ENCODE results near the gene YIPF3. TPM values are rescaled to one million over a fixed set of nuclear protein-coding genes. Genes with fewer than 3 reads are reported as not detected.
"Not testable (repeated sequence)": the region's sequence is repeated elsewhere in the genome, so short reads cannot be mapped to it uniquely, and the experiment has no call there.

YIPF3 gene
- total and polyA plus RNA-seq, 2 experiments from 2014 or later, result 166 to 198 TPM

DNA sequence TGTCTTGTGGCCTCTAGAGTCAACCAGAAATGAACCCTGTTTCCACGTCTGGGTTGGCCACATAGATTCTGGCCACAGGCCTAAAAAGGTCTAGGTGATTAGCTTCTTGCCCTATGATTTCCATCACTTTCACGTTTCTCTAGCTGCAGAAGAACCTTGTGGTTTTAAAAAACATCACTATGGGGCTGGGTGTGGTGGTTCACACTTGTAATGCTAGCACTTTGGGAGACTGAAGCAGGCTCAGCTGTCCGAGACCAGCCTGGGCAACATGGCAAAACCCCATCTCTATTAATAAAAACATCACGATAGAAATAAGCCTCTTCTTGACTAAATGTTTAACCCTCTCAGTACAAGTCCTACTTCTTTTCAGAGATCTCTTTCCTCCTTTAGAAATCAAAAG lies 27.7 kb upstream of the YIPF3 start:
- H3K4me2 ChIP-seq, result no peak overlapping the region
- H3K4me1 ChIP-seq (ENCODE audit: insufficient read depth), result no peaks in the 10 kb centered on the region
- no peaks in the 10 kb centered on the region for H3K27me3 ChIP-seq
- no peak overlapping the region for H2AFZ ChIP-seq
- H3K36me3 ChIP-seq (replicated peaks; ENCODE audit: insufficient read depth, low read depth), result no peaks in the 10 kb centered on the region
- WGBS (ENCODE audit: low lambda C conversion rate, missing lambda C conversion rate), result 95% methylated on average over 4 of the region's 4 CpGs
- H4K20me1 ChIP-seq (ENCODE audit: insufficient read depth, poor library complexity, severe bottlenecking), result no peaks in the 10 kb centered on the region
- no peak overlapping the region for H3K4me3 ChIP-seq
- H3K79me2 ChIP-seq, result no peaks in the 10 kb centered on the region
- H3K9me2 ChIP-seq (replicated peaks; ENCODE audit: insufficient read depth), result no peaks in the 10 kb centered on the region
- TF ChIP-seq, protein P1, sequence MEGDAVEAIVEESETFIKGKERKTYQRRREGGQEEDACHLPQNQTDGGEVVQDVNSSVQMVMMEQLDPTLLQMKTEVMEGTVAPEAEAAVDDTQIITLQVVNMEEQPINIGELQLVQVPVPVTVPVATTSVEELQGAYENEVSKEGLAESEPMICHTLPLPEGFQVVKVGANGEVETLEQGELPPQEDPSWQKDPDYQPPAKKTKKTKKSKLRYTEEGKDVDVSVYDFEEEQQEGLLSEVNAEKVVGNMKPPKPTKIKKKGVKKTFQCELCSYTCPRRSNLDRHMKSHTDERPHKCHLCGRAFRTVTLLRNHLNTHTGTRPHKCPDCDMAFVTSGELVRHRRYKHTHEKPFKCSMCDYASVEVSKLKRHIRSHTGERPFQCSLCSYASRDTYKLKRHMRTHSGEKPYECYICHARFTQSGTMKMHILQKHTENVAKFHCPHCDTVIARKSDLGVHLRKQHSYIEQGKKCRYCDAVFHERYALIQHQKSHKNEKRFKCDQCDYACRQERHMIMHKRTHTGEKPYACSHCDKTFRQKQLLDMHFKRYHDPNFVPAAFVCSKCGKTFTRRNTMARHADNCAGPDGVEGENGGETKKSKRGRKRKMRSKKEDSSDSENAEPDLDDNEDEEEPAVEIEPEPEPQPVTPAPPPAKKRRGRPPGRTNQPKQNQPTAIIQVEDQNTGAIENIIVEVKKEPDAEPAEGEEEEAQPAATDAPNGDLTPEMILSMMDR (IDR thresholded peaks at IDR 0.05; ENCODE audit: poor library complexity), result no peak
- TF ChIP-seq EZH2 (IDR thresholded peaks at IDR 0.05; ENCODE audit: borderline replicate concordance) (no peak), EZH2phosphoT487 (IDR thresholded peaks at IDR 0.05; ENCODE audit: low read depth, severe bottlenecking, unreplicated experiment) (no peak)
- H3K27ac ChIP-seq, result no peak overlapping the region
- no peak for DNase-seq (ENCODE audit: low spot score)
- no peaks in the 10 kb centered on the region for H3K9me3 ChIP-seq (ENCODE audit: low read depth)

DNA sequence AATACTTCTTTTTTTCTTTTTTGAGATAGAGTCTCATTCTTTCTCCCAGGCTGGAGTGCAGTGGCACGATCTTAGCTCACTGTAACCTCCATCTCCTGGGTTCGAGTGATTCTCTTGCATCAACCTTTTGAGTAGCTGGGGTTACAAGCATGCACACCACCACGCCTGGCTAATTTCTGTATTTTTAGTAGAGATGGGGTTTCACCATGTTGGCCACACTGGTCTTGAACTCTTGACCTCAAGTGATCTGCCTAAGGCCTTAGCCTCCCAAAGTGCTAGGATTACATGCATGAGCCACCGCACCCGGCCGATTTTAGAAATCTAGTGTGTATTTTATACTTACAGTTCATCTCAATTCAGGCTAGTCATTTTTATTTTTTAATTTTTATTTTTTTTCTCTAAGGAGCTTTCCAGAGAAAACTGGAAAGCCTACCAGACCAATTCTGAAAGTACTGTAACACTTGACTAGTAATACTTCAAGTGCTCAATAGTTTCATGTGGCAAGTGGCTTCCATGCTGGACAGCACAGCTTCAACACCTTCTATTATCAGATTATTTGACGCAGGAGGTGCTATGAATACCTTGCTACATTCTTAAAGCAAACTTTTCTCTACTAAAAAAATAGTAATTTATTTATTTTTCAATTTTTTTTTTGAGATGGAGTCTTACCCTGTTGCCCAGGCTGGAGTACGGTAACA lies 25.2 kb upstream of the YIPF3 start:
- Histone ChIP-seq H3K27ac (no peak overlapping the region), H3K27me3 (no peaks in the 10 kb centered on the region), H3K4me2 (no peak overlapping the region), H3K4me1 (ENCODE audit: insufficient read depth) (no peaks in the 10 kb centered on the region), H3K4me3 (no peak overlapping the region), H2AFZ (no peak overlapping the region), H3K36me3 (replicated peaks; ENCODE audit: insufficient read depth, low read depth) (no peaks in the 10 kb centered on the region), H3K9me3 (ENCODE audit: low read depth) (no peaks in the 10 kb centered on the region), H3K79me2 (no peaks in the 10 kb centered on the region), H4K20me1 (ENCODE audit: insufficient read depth, poor library complexity, severe bottlenecking) (no peaks in the 10 kb centered on the region), H3K9me2 (replicated peaks; ENCODE audit: insufficient read depth) (no peaks in the 10 kb centered on the region)
- WGBS (ENCODE audit: low lambda C conversion rate, missing lambda C conversion rate), result 96% methylated on average over 8 of the region's 8 CpGs
- no peak for DNase-seq (ENCODE audit: low spot score)
- no peak for TF ChIP-seq EZH2phosphoT487 (IDR thresholded peaks at IDR 0.05; ENCODE audit: low read depth, severe bottlenecking, unreplicated experiment)
- no peak for TF ChIP-seq EZH2 (IDR thresholded peaks at IDR 0.05; ENCODE audit: borderline replicate concordance)
- TF ChIP-seq, protein P1 (IDR thresholded peaks at IDR 0.05; ENCODE audit: poor library complexity), result no peak

DNA sequence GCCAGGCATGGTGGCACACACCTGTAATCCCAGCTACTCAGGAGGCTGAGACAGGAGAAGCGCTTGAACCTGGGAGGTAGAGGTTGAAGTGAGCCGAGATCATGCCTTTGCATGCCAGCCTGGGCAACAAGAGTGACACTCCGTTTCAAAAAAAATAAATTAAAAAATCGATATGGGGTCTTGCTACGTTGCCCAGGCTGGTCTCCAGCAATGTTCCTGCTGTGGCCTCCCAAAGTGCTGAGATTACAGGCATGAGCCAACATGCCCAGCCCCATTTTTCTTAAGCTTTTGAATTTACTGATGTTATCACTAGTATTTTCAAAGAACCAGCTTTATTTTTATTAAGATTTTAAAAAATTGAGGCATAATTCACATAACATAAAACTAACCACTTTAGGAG lies 23.8 kb upstream of the YIPF3 start:
- no peaks in the 10 kb centered on the region for H3K9me3 ChIP-seq (ENCODE audit: low read depth)
- H3K9me2 ChIP-seq (replicated peaks; ENCODE audit: insufficient read depth), result no peaks in the 10 kb centered on the region
- no peak for DNase-seq (ENCODE audit: low spot score)
- H3K4me3 ChIP-seq, result no peak overlapping the region
- no peak overlapping the region for H3K4me2 ChIP-seq
- H3K79me2 ChIP-seq, result no peaks in the 10 kb centered on the region
- H2AFZ ChIP-seq, result no peak overlapping the region
- no peaks in the 10 kb centered on the region for H3K4me1 ChIP-seq (ENCODE audit: insufficient read depth)
- H3K27ac ChIP-seq, result no peak overlapping the region
- no peaks in the 10 kb centered on the region for H3K36me3 ChIP-seq (replicated peaks; ENCODE audit: insufficient read depth, low read depth)
- no peaks in the 10 kb centered on the region for H4K20me1 ChIP-seq (ENCODE audit: insufficient read depth, poor library complexity, severe bottlenecking)
- WGBS (ENCODE audit: low lambda C conversion rate, missing lambda C conversion rate), result 96% methylated on average over 5 of the region's 5 CpGs
- H3K27me3 ChIP-seq, result no peaks in the 10 kb centered on the region
- TF ChIP-seq EZH2phosphoT487 (IDR thresholded peaks at IDR 0.05; ENCODE audit: low read depth, severe bottlenecking, unreplicated experiment) (no peak), EZH2 (IDR thresholded peaks at IDR 0.05; ENCODE audit: borderline replicate concordance) (no peak)
- TF ChIP-seq, protein P1 (IDR thresholded peaks at IDR 0.05; ENCODE audit: poor library complexity), result no peak

DNA sequence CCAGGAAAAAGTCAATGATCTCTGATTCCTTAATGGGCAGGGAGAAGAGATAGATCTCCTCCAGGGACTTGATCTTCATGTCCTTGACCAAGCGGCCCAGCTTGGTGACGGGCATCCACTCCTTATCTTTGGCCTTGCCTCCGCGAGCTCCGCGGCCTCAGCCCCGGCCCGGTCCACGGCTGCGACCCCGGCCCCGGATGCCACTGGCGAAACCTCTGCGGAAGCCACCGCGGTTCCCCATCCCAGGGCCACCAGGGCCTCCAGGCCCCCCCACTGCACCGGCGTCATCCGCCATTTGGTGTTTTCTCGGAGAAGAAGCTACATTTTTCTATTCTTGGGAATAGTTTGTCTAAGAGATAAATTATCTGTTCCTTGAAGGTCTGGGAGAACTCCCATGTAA lies 22.7 kb upstream of the YIPF3 start:
- not testable (repeated sequence) for H3K4me1 ChIP-seq (ENCODE audit: insufficient read depth); H4K20me1 ChIP-seq (ENCODE audit: insufficient read depth, poor library complexity, severe bottlenecking); H3K4me2 ChIP-seq; H2AFZ ChIP-seq; DNase-seq (ENCODE audit: low spot score); H3K9me2 ChIP-seq (replicated peaks; ENCODE audit: insufficient read depth); H3K79me2 ChIP-seq; H3K4me3 ChIP-seq; H3K36me3 ChIP-seq (replicated peaks; ENCODE audit: insufficient read depth, low read depth); H3K27ac ChIP-seq; H3K9me3 ChIP-seq (ENCODE audit: low read depth); H3K27me3 ChIP-seq
- WGBS (ENCODE audit: low lambda C conversion rate, missing lambda C conversion rate), result 98% methylated on average over 20 of the region's 20 CpGs

DNA sequence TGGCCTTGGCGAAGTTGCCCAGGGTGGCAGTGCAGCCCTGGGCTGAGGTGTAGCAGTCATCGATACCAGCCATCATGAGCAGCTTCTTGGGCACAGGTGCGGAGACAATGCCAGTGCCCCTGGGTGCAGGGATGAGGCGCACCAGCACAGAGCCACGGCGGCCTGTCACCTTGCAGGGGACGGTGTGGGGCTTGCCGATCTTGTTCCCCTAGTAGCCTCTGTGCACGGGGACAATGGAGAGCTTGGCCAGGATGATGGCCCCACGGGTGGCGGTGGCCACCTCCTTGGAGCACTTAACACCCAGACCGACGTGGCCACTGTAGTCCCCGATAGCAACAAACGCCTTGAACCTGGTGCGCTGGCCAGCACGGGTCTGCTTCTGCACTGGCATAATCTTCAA lies 22.3 kb upstream of the YIPF3 start:
- DNase-seq (ENCODE audit: low spot score); H3K4me2 ChIP-seq; H3K4me3 ChIP-seq; H3K27me3 ChIP-seq; H3K9me2 ChIP-seq (replicated peaks; ENCODE audit: insufficient read depth); H3K9me3 ChIP-seq (ENCODE audit: low read depth); H4K20me1 ChIP-seq (ENCODE audit: insufficient read depth, poor library complexity, severe bottlenecking); H3K79me2 ChIP-seq; H3K4me1 ChIP-seq (ENCODE audit: insufficient read depth); H2AFZ ChIP-seq; H3K36me3 ChIP-seq (replicated peaks; ENCODE audit: insufficient read depth, low read depth); H3K27ac ChIP-seq: not testable (repeated sequence)
- WGBS (ENCODE audit: low lambda C conversion rate, missing lambda C conversion rate), result over 99% methylated on average over 17 of the region's 17 CpGs

Measured in hepatocyte (in vitro differentiated cells).